A673 (cell line): ENCODE data around the gene KHNYN. TPM values are rescaled to one million over a fixed set of nuclear protein-coding genes. Genes with fewer than 3 reads are reported as not detected.

ENCODE experiments used
- BruUV-seq: library from RNA; stranded (reverse); fragments of 400-500 nt; replicated peaks from 2 replicates; lab custom pipeline; 2021; lab: Mats Ljungman, UMichigan
- CTCF ChIA-PET: fragments of 300-600 bp; sonication (Branson Sonifier 250); formaldehyde crosslinking; loops from one replicate; lab custom pipeline; 2022; ENCODE audit warnings: antibody characterized with exemption; lab: Charles Lee
- POLR2A ChIA-PET: fragments of 300-600 bp; sonication (Branson Sonifier 250); formaldehyde crosslinking; loops from one replicate; lab custom pipeline; 2022; ENCODE audit warnings: antibody characterized with exemption; ENCODE audit not compliant: low non-redundant PET; lab: Charles Lee
- DNase-seq: peaks from one replicate; pipeline ENCODE4 v3.0.0-alpha.2; 2015; ENCODE audit warnings: low spot score
- H3K27ac ChIP-seq: fragments of 200-600 bp; sonication (generic); 2 replicates; pipeline ENCODE4 v1.5.1; 2016; ENCODE audit warnings: mixed run types, low read depth, mild to moderate bottlenecking, mixed read lengths, antibody characterized with exemption, low read length; ENCODE audit not compliant: poor library complexity, severe bottlenecking
- H3K27me3 ChIP-seq: fragments of 200-600 bp; sonication (generic); replicated peaks from 2 replicates; pipeline ENCODE4 v1.6.1; 2017; ENCODE audit warnings: mixed run types, low read depth, mild to moderate bottlenecking, mixed read lengths, antibody characterized with exemption, low read length; ENCODE audit not compliant: insufficient read depth, poor library complexity
- H3K36me3 ChIP-seq: fragments of 200-600 bp; sonication (generic); 2 replicates; pipeline ENCODE4 v1.6.1; 2016; ENCODE audit warnings: mixed run types, mild to moderate bottlenecking, mixed read lengths, antibody characterized with exemption, low read length; ENCODE audit not compliant: insufficient read depth, poor library complexity, severe bottlenecking
- H3K4me1 ChIP-seq: fragments of 200-600 bp; sonication (generic); 2 replicates; pipeline ENCODE4 v1.6.1; 2017; ENCODE audit warnings: mixed run types, mild to moderate bottlenecking, mixed read lengths, antibody characterized with exemption, low read length; ENCODE audit not compliant: insufficient read depth, poor library complexity, severe bottlenecking
- H3K4me3 ChIP-seq: fragments of 200-600 bp; sonication (generic); 2 replicates; pipeline ENCODE4 v1.5.1; 2016; ENCODE audit warnings: low read depth, mixed run types, mild to moderate bottlenecking, mixed read lengths, low read length; ENCODE audit not compliant: poor library complexity, severe bottlenecking
- H3K9me3 ChIP-seq: fragments of 200-600 bp; sonication (generic); 2 replicates; pipeline ENCODE4 v1.6.1; 2016; ENCODE audit warnings: mixed run types, low read depth, mild to moderate bottlenecking, mixed read lengths, antibody characterized with exemption, low read length; ENCODE audit not compliant: poor library complexity, severe bottlenecking
- EZH2 ChIP-seq: fragments of 200-600 bp; sonication (generic); IDR thresholded peaks from 2 replicates; pipeline ENCODE4 v1.6.1; 2017; ENCODE audit warnings: borderline replicate concordance, low read depth, mild to moderate bottlenecking, mixed read lengths, antibody characterized with exemption, low read length; ENCODE audit not compliant: poor library complexity, severe bottlenecking
- intact Hi-C: fragments of 100-400 bp; cut with micrococcal nuclease; formaldehyde crosslinking; loops from one replicate; pipeline ENCODE4 v1.10.0; 2022; ENCODE audit not compliant: unreplicated experiment
- total RNA-seq: library from RNA; stranded (reverse); gene quantifications from 2 replicates; pipeline ENCODE4 v1.2.3, GENCODE V29; 2021
- TF ChIP-seq, protein P1 (sequence below): fragments of 300-800, 200-600 bp; sonication (generic); conservative IDR thresholded peaks from 2 replicates; pipeline ENCODE4 v1.5.1; 2017; ENCODE audit warnings: low read depth, mild to moderate bottlenecking, antibody characterized with exemption, low read length, moderate library complexity, mixed read lengths

The KHNYN gene
- total RNA-seq, 1 experiment from 2014 or later: 32.7 TPM

DNA sequence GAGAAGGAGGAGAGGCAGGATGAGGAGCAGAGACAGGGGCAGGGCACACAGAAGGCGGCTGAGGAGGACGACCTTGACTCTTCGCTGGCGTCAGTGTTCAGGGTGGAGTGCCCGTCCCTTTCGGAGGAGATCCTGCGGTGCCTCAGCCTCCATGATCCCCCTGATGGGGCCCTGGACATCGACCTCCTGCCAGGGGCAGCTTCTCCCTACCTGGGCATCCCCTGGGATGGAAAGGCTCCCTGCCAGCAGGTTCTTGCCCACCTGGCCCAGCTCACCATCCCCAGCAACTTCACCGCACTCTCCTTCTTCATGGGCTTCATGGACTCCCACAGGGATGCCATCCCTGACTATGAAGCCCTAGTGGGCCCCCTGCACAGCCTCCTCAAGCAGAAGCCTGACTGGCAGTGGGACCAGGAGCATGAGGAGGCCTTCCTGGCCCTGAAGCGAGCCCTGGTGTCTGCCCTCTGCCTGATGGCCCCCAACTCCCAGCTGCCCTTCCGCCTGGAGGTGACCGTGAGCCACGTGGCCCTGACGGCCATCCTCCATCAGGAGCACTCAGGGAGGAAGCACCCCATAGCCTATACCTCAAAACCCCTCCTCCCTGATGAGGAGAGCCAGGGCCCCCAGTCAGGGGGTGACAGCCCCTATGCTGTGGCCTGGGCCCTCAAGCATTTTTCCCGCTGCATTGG lies 14.9 kb upstream of the KHNYN start:
- no TSS peak for BruUV-seq
- DNase-seq: no peak
- intact Hi-C loops: loop anchor here (5.0 kb wide), 1 partner anchor 48 kb away; the partner anchor contains the start of gene NFATC4
- Histone ChIP-seq H3K4me3 (no peak overlapping the region), H3K36me3 (no peaks in the 10 kb centered on the region), H3K27ac (no peak overlapping the region), H3K9me3 (no peaks in the 10 kb centered on the region), H3K4me1 (no peaks in the 10 kb centered on the region), H3K27me3 (no peaks in the 10 kb centered on the region)
- TF ChIP-seq EZH2: no peak
- TF ChIP-seq, protein P1, sequence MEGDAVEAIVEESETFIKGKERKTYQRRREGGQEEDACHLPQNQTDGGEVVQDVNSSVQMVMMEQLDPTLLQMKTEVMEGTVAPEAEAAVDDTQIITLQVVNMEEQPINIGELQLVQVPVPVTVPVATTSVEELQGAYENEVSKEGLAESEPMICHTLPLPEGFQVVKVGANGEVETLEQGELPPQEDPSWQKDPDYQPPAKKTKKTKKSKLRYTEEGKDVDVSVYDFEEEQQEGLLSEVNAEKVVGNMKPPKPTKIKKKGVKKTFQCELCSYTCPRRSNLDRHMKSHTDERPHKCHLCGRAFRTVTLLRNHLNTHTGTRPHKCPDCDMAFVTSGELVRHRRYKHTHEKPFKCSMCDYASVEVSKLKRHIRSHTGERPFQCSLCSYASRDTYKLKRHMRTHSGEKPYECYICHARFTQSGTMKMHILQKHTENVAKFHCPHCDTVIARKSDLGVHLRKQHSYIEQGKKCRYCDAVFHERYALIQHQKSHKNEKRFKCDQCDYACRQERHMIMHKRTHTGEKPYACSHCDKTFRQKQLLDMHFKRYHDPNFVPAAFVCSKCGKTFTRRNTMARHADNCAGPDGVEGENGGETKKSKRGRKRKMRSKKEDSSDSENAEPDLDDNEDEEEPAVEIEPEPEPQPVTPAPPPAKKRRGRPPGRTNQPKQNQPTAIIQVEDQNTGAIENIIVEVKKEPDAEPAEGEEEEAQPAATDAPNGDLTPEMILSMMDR: no peak
- POLR2A ChIA-PET: no interaction called here
- CTCF ChIA-PET: no interaction called here

DNA sequence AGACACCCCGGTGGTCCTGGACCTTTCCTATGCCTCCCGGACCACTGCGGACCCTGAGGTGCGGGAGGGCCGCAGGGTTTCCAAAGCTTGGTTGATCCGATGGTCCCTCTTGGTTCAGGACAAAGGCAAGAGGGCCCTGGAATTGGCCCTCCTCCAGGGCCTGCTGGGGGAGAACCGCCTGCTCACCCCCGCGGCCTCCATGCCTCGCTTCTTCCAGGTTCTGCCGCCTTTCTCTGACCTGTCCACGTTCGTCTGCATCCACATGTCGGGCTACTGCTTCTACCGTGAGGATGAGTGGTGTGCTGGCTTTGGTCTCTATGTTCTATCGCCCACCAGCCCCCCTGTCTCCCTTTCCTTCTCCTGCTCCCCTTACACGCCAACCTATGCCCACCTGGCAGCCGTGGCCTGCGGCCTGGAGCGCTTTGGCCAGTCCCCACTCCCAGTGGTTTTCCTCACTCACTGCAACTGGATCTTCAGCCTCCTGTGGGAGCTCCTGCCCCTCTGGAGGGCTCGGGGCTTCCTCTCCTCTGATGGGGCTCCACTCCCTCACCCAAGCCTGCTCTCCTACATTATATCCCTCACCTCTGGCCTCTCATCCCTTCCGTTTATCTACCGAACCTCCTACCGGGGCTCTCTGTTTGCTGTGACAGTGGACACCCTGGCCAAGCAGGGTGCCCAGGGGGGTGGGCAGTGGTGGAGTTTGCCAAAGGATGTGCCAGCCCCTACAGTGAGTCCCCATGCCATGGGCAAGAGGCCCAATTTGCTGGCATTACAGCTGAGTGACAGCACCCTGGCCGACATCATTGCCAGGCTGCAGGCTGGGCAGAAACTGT lies 14.1 kb upstream of the KHNYN start:
- TF ChIP-seq, protein P1: no peak
- no peak for TF ChIP-seq EZH2
- Histone ChIP-seq H3K27ac (no peak overlapping the region), H3K36me3 (no peaks in the 10 kb centered on the region), H3K4me3 (no peak overlapping the region), H3K27me3 (no peaks in the 10 kb centered on the region), H3K9me3 (no peaks in the 10 kb centered on the region), H3K4me1 (no peaks in the 10 kb centered on the region)
- intact Hi-C loops: no loop called here
- CTCF ChIA-PET: no interaction called here
- no TSS peak for BruUV-seq
- DNase-seq: no peak
- POLR2A ChIA-PET: no interaction called here

DNA sequence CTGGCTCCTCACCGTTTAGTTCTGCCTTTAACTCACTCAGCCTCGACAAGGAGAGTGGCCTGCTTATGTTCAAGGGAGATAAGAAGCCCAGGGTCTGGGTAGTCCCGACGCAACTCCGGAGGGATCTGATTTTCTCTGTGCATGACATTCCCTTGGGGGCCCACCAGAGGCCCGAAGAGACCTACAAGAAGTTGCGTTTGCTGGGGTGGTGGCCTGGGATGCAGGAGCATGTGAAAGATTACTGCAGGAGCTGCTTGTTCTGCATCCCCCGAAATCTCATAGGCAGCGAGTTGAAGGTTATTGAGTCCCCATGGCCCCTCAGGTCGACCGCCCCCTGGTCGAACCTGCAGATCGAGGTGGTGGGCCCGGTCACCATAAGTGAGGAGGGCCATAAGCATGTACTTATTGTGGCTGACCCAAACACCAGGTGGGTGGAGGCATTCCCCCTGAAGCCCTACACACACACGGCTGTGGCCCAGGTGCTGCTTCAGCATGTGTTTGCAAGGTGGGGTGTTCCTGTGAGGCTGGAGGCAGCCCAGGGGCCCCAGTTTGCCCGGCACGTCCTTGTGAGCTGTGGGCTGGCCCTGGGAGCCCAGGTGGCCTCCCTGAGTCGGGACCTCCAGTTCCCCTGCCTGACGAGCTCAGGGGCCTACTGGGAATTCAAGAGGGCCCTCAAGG lies 13.4 kb upstream of the KHNYN start:
- intact Hi-C loops: no loop called here
- no peak overlapping the region for H3K4me3 ChIP-seq
- TF ChIP-seq EZH2: no peak
- TF ChIP-seq, protein P1: no peak

More for the DNA sequence above, 13.4 kb upstream of the KHNYN start:
- ChIA-PET POLR2A (no interaction called here), CTCF (no interaction called here)
- H3K27ac ChIP-seq: no peak overlapping the region
- BruUV-seq: no TSS peak
- no peaks in the 10 kb centered on the region for H3K4me1 ChIP-seq
- no peaks in the 10 kb centered on the region for H3K9me3 ChIP-seq
- no peaks in the 10 kb centered on the region for H3K27me3 ChIP-seq
- no peak for DNase-seq
- no peaks in the 10 kb centered on the region for H3K36me3 ChIP-seq
